ENCODE results near the gene CKS1B.

Gene CKS1B

DNA sequence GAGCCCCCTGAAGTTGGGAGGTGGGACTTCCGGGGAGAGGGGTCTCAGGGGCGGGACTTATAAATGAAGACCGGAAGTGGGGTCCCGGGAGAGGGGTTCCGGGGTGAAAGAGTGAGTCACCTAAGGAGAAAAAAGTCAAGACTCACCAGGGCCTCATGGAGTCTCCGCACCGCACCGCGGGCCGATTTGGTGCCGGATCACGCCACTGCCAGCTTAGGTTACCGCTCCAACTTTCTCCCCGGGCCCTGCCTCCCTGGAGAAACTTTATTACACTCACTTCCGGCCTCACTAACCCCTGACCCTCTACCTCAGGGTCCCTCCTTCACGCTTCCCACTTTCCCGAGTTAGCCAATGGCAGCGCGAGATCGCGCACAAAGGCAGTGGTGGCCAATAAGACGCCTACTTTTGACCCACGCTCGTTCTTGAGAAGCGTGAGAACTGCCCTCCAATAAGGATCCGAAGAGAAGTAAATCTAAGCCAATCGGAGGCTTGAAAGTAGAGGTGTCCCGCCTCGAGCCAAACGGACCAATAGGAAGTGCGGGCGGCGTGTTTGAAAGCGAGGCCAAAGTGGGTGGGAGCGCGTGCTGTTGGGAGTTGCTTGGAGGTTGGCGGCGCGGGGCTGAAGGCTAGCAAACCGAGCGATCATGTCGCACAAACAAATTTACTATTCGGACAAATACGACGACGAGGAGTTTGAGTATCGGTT lies at the start of gene CKS1B:
CKS1B (plus strand) TSS at position 580 of the 706 bp plus-strand sequence; CDS start at position 645, 65 bp downstream.
- DNase-seq (ENCODE audit: extremely low read depth, low read depth), result peak; percentile 100
- TF ChIP-seq, protein P1, sequence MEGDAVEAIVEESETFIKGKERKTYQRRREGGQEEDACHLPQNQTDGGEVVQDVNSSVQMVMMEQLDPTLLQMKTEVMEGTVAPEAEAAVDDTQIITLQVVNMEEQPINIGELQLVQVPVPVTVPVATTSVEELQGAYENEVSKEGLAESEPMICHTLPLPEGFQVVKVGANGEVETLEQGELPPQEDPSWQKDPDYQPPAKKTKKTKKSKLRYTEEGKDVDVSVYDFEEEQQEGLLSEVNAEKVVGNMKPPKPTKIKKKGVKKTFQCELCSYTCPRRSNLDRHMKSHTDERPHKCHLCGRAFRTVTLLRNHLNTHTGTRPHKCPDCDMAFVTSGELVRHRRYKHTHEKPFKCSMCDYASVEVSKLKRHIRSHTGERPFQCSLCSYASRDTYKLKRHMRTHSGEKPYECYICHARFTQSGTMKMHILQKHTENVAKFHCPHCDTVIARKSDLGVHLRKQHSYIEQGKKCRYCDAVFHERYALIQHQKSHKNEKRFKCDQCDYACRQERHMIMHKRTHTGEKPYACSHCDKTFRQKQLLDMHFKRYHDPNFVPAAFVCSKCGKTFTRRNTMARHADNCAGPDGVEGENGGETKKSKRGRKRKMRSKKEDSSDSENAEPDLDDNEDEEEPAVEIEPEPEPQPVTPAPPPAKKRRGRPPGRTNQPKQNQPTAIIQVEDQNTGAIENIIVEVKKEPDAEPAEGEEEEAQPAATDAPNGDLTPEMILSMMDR (IDR thresholded peaks at IDR 0.05; ENCODE audit: low read depth, low read length, missing control alignments), result no peak
- peak within 1 kb of the TSS; percentile 72 for H3K4me3 ChIP-seq (replicated peaks; ENCODE audit: low read depth, low read length)

DNA sequence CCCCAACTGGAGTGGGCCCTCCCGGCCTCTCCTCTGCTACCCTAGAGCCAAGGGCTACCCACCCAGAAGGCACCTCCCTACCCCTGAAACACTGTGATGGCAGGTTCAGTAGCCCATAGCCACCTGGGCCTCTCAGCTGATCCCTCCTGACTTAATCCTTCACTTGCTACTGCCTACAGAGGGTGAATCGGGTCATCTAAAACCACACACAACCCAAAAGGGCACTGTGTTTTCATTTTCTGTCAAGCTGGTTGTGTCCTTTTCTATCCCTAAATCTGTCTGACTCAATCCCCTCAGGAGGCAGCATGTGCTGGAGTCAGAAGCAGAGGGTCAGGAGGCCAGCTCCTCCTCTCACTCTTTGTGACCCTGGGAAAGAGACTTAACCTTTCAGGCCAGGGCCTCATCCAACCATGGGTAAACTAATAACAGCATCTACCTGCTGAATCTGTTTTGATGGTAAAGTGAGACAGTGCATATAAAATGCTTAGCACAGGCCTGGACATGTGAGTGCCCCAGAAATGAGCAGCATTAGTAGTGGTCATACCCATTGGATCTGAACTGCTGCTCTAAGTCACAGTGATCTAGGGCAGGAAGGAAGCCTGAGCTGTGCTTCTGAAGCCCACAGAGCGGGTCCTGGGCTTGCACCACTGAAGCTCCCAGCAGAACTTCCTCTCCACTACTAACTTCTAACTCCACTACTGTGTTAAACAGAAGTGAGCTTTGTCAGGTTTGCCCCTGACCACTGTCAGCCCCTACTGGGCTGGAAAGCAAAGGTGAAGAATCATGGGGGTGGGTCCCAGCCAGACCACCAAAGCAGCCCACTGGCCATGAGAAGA lies 48.9 kb upstream of the CKS1B start:
- H3K4me3 ChIP-seq (replicated peaks; ENCODE audit: low read depth, low read length), result no peak overlapping the region
- no peak for DNase-seq (ENCODE audit: extremely low read depth, low read depth)
- TF ChIP-seq, protein P1 (IDR thresholded peaks at IDR 0.05; ENCODE audit: low read depth, low read length, missing control alignments), result no peak

DNA sequence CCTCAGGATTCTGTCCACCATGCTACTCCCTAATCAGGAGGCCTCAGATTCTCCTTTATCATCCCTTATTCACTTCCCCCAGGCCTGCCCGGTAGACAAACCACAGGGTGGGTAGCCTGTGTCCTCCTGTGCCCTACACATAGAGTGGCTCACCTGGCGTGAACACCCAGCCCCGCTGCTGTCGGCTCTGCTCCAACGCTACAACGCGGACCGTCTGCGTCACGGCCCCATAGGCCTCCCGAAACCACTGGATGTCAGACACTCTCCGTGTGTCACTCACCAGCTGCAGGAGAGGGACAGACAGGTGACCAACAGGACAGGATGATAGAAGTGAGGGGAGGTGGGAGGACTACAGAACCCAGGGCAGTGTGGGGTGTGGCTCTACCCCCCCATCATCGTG lies 48.3 kb upstream of the CKS1B start:
- DNase-seq (ENCODE audit: extremely low read depth, low read depth), result no peak
- H3K4me3 ChIP-seq (replicated peaks; ENCODE audit: low read depth, low read length), result no peak overlapping the region
- TF ChIP-seq, protein P1 (IDR thresholded peaks at IDR 0.05; ENCODE audit: low read depth, low read length, missing control alignments), result no peak

DNA sequence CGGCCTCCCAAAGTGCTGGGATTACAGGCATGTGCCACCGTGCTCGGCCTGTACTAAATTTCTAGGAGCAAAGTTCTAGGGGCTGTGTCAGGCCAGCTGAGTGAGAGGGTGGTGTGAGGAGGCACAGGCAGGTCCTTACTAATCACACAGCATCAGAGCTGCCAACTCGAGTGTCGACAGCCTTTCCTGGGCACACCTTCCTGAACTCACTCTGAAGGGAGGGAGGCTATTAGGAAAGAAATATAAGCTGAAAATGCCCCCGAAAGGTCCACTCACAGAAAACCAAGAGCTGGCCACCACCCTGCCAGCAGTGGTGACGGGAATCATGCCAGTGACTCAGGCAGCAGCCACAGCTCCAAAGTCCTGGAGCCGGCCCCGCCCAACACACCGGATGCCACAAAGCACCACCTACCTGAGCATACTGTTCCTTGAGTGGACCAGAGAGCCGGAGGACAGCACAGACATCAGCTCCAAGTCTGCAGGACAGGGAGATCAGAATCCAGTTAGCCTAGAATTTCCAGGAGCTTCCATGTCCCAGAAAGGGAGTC lies 42.5 kb upstream of the CKS1B start:
- TF ChIP-seq, protein P1 (IDR thresholded peaks at IDR 0.05; ENCODE audit: low read depth, low read length, missing control alignments), result no peak
- no peak overlapping the region for H3K4me3 ChIP-seq (replicated peaks; ENCODE audit: low read depth, low read length)
- DNase-seq (ENCODE audit: extremely low read depth, low read depth), result no peak

DNA sequence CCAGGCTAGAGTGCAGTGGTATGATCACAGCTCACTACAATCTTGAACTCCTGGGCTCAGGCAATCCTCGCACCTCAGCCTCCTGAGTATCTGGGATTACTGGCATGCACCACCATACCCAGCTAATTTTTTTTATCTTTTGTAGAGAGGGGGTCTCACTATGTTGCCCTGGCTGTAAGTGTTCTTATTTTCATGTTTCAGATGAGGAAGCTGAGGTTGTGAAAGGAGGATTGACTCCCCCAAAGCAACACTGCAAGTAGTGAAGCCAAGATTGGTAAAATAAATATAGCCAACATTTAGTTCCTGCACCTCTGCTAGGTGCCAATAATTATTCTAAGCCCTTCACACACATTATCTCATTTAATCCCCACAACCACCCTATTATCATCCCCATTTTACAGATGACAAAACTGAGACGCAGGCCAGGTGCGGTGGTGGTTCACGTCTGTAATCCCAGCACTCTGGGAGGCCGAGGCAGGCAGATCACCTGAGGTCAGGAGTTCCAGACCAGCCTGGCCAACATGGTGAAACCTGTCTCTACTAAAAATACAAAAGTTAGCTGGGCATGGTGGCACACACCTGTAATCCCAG lies 40.0 kb upstream of the CKS1B start:
- no peak overlapping the region for H3K4me3 ChIP-seq (replicated peaks; ENCODE audit: low read depth, low read length)
- TF ChIP-seq, protein P1 (IDR thresholded peaks at IDR 0.05; ENCODE audit: low read depth, low read length, missing control alignments), result no peak
- no peak for DNase-seq (ENCODE audit: extremely low read depth, low read depth)

DNA sequence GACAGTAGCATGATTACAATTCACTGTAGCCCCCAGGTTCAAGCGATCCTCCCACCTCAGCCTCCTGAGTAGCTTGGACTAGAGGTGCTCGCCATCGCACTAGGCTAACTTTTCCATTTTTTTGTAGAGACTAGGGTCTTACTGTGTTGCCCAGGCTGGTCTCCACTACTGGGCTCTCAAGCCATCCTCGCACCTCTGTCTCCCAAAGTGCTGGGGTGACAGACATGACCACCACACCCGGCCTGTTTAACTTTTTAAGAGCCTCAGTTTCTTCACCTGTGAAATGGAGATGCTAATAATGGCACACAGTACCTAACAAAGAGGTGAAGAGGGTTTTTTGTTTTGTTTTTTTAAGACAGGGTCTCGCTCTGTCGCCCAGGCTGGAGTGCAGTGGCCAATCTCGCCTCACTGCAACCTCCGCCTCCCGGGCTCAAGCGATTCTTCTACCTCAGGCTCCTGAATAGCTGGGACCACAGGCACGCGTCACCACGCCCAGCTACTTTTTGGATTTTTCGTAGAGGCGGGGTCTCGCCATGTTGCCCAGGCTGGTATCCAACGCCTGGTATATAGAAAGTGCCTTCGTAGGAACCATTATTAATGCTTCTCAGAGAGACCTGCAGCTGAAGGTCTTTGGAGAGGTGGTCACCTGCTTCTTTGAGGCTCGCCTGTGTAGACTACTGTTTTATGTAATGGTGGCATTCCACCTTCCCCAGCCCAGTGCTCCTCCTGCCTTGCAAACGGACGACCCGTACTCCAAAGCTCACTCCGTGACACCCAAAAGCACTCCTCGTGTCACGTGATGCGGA lies 38.5 kb upstream of the CKS1B start:
- no peak for DNase-seq (ENCODE audit: extremely low read depth, low read depth)
- peak overlapping the region; percentile 56 for H3K4me3 ChIP-seq (replicated peaks; ENCODE audit: low read depth, low read length)
- TF ChIP-seq, protein P1 (IDR thresholded peaks at IDR 0.05; ENCODE audit: low read depth, low read length, missing control alignments), result no peak

Data from HFF-Myc (cell line).